Ovary (tissue), 3 donors: ENCODE data around the gene ABCA13.

Experiments used
- EP300 ChIP-seq: sonication (generic); formaldehyde crosslinking; IDR thresholded peaks from one replicate; pipeline ENCODE4 v1.6.1; 2017; ENCODE audit warnings: antibody characterized with exemption
- POLR2A ChIP-seq: fragments of 450-650 bp; IDR thresholded peaks from one replicate; pipeline ENCODE4 v1.6.1; 2017; ENCODE audit warnings: antibody characterized with exemption, mild to moderate bottlenecking, moderate library complexity
- TF ChIP-seq, protein P1 (sequence below), 3 donors: fragments of 450-650 bp in 2 of 3; fragments of 200-600 bp in 1 of 3; IDR thresholded peaks; one replicate each; pipeline versions ENCODE4 v1.5.1 to v1.8.0; 2016 to 2022; ENCODE audit warnings: antibody characterized with exemption in 3 of 3, mild to moderate bottlenecking in 1 of 3
- donor health status: DM: no; HTN: no; CAD: no.

DNA sequence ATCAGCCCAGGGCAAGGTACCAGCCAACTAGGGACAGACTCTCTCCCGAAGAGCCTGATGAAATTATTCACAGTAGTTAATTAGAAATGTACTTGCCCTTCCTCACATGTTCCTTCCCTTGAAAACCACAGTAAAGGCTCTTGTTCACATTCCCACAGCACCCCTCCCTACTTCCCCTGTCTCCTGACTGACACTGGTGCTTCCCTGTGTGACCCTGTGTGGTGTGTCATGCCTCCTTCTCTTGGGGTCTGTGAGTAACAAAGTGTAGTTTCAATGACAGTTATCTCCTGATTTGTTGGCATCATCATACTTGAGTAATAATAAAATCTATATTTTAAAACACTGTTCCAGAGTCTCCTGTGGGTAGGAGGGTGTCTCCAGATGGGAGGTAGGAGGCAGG is 209.7 kb downstream of the ABCA13 start:
- TF ChIP-seq, protein P1, sequence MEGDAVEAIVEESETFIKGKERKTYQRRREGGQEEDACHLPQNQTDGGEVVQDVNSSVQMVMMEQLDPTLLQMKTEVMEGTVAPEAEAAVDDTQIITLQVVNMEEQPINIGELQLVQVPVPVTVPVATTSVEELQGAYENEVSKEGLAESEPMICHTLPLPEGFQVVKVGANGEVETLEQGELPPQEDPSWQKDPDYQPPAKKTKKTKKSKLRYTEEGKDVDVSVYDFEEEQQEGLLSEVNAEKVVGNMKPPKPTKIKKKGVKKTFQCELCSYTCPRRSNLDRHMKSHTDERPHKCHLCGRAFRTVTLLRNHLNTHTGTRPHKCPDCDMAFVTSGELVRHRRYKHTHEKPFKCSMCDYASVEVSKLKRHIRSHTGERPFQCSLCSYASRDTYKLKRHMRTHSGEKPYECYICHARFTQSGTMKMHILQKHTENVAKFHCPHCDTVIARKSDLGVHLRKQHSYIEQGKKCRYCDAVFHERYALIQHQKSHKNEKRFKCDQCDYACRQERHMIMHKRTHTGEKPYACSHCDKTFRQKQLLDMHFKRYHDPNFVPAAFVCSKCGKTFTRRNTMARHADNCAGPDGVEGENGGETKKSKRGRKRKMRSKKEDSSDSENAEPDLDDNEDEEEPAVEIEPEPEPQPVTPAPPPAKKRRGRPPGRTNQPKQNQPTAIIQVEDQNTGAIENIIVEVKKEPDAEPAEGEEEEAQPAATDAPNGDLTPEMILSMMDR (IDR thresholded peaks at IDR 0.05), result no peak
- TF ChIP-seq POLR2A, result no peak
- no peak for TF ChIP-seq EP300
